Type B pancreatic cell (in vitro differentiated cells): ENCODE results near the gene PRKAR1B. TPM values are rescaled to one million over a fixed set of nuclear protein-coding genes. Genes with fewer than 3 reads are reported as not detected.

ENCODE experiments used
- DNase-seq: peaks from one replicate; pipeline ENCODE4 v3.0.0; 2021; ENCODE audit warnings: mixed read lengths; ENCODE audit not compliant: unreplicated experiment; ENCODE audit errors: extremely low spot score
- H3K27ac Mint-ChIP-seq: 2 replicates; pipeline ENCODE4 v1.8.0; 2021; ENCODE audit warnings: mild to moderate bottlenecking, mixed read lengths
- H3K27me3 Mint-ChIP-seq: 2 replicates; pipeline ENCODE4 v1.8.0; 2021; ENCODE audit warnings: mixed read lengths
- H3K36me3 Mint-ChIP-seq: 2 replicates; pipeline ENCODE4 v1.8.0; 2021; ENCODE audit warnings: mixed read lengths
- H3K4me1 Mint-ChIP-seq: one replicate; pipeline ENCODE4 v1.8.0; 2021; ENCODE audit warnings: mixed read lengths; ENCODE audit not compliant: unreplicated experiment
- H3K4me3 Mint-ChIP-seq: 2 replicates; pipeline ENCODE4 v1.8.0; 2021; ENCODE audit warnings: mild to moderate bottlenecking, mixed read lengths
- H3K9me3 Mint-ChIP-seq: 2 replicates; pipeline ENCODE4 v1.8.0; 2021; ENCODE audit warnings: mixed read lengths
- CTCF ChIP-seq: fragments of 200-600 bp; sonication (generic); conservative IDR thresholded peaks from 2 replicates; pipeline ENCODE4 v1.5.0; 2021; ENCODE audit warnings: antibody characterized with exemption, mild to moderate bottlenecking
- total RNA-seq: library from RNA; stranded (reverse); gene quantifications from 2 replicates; pipeline ENCODE4 v1.2.1, GENCODE V29; 2021; ENCODE audit warnings: low replicate concordance

Gene PRKAR1B
- total RNA-seq, 1 donor from 2014 or later = 26.1 TPM

- Mint-ChIP-seq H3K4me1 (peaks cover 4% of the 10 kb centered on the region), H3K9me3 (no peaks in the 10 kb centered on the region), H3K27ac (no peak overlapping the region), H3K4me3 (no peak overlapping the region), H3K27me3 (no peaks in the 10 kb centered on the region), H3K36me3 (no peaks in the 10 kb centered on the region)
- DNase-seq = no peak
- no peak for TF ChIP-seq CTCF
Measured at GRCh38 chr7:567305-567883, 159.7 kb downstream of the PRKAR1B start.

- no peaks in the 10 kb centered on the region for H3K36me3 Mint-ChIP-seq
- H3K4me3 Mint-ChIP-seq = no peak overlapping the region
- DNase-seq = no peak
- no peak for TF ChIP-seq CTCF
- H3K4me1 Mint-ChIP-seq = peaks cover 6% of the 10 kb centered on the region
- no peaks in the 10 kb centered on the region for H3K27me3 Mint-ChIP-seq
- no peaks in the 10 kb centered on the region for H3K9me3 Mint-ChIP-seq
- no peak overlapping the region for H3K27ac Mint-ChIP-seq
Measured at GRCh38 chr7:566100-566499, 161.0 kb downstream of the PRKAR1B start.

GRCh38 chr7:564176-564865 lies 162.8 kb downstream of the PRKAR1B start:
- Mint-ChIP-seq H3K27ac (no peak overlapping the region), H3K4me1 (peaks cover 6% of the 10 kb centered on the region), H3K4me3 (no peak overlapping the region), H3K27me3 (no peaks in the 10 kb centered on the region), H3K36me3 (no peaks in the 10 kb centered on the region), H3K9me3 (no peaks in the 10 kb centered on the region)
- DNase-seq = no peak
- no peak for TF ChIP-seq CTCF

- H3K27ac Mint-ChIP-seq = no peak overlapping the region
- no peaks in the 10 kb centered on the region for H3K27me3 Mint-ChIP-seq
- no peaks in the 10 kb centered on the region for H3K36me3 Mint-ChIP-seq
- no peak overlapping the region for H3K4me3 Mint-ChIP-seq
- no peak for TF ChIP-seq CTCF
- no peak for DNase-seq
- H3K9me3 Mint-ChIP-seq = no peaks in the 10 kb centered on the region
- H3K4me1 Mint-ChIP-seq = peaks cover 6% of the 10 kb centered on the region
Measured at GRCh38 chr7:563629-564170, 163.4 kb downstream of the PRKAR1B start.

GRCh38 chr7:562789-563628 lies 164.1 kb downstream of the PRKAR1B start:
- Mint-ChIP-seq H3K4me1 (peaks cover 6% of the 10 kb centered on the region), H3K4me3 (no peak overlapping the region), H3K27ac (no peak overlapping the region), H3K9me3 (no peaks in the 10 kb centered on the region), H3K27me3 (no peaks in the 10 kb centered on the region), H3K36me3 (no peaks in the 10 kb centered on the region)
- TF ChIP-seq CTCF = no peak
- no peak for DNase-seq
